Peyer's patch (tissue), 4 donors: ENCODE measurements around the gene CSK. TPM values are rescaled to one million over a fixed set of nuclear protein-coding genes. Genes with fewer than 3 reads are reported as not detected.

Experiments
- DNase-seq, 3 donors: peaks; one replicate each; pipeline ENCODE4 v3.0.0-alpha.2; 2017 to 2019
- H3K27ac ChIP-seq, 4 donors: fragments of 200-600 bp; sonication (generic); one replicate each; pipeline ENCODE4 v1.5.1; 2016 to 2019
- H3K27me3 ChIP-seq, 2 donors: fragments of 200-600 bp; sonication (generic); one replicate each; pipeline ENCODE4 v1.5.1; 2019
- H3K36me3 ChIP-seq, 3 donors: fragments of 200-600 bp; sonication (generic); one replicate each; pipeline ENCODE4 v1.5.1; 2016 to 2019
- H3K4me1 ChIP-seq, 4 donors: fragments of 200-600 bp; sonication (generic); one replicate each; pipeline ENCODE4 v1.5.1; 2016 to 2019
- H3K4me3 ChIP-seq, 4 donors: fragments of 200-600 bp; sonication (generic); 1 replicate in 3 of 4; 2 replicates in 1 of 4; pipeline ENCODE4 v1.5.1; 2016 to 2019; ENCODE audit warnings: mild to moderate bottlenecking in 1 of 4
- H3K9me3 ChIP-seq, 4 donors: fragments of 200-600 bp; sonication (generic); one replicate each; pipeline ENCODE4 v1.5.1; 2016 to 2019; ENCODE audit warnings: mild to moderate bottlenecking in 1 of 4
- POLR2A ChIP-seq, 2 donors: fragments of 450-650 bp; IDR thresholded peaks; one replicate each; pipeline ENCODE4 v1.5.1; 2017; ENCODE audit warnings: antibody characterized with exemption in 2 of 2, mild to moderate bottlenecking in 2 of 2, moderate library complexity in 2 of 2
- total RNA-seq, 4 donors: library from RNA; depleted of rRNA; stranded (reverse); fragments of >200 nt; gene quantifications; one replicate each; pipeline ENCODE4 v1.1.0, GENCODE V29; 2016
- TF ChIP-seq, protein P1 (sequence below), 6 experiments: fragments of 450-650 bp in 4 of 6; fragments of 200-600 bp in 2 of 6; sonication (generic) in 1 of 6; IDR thresholded peaks; one replicate each; pipeline ENCODE4 v1.5.1; 2017 to 2019; ENCODE audit warnings: antibody characterized with exemption in 6 of 6, mild to moderate bottlenecking in 3 of 6, moderate library complexity in 1 of 6

CSK gene
- total RNA-seq, 4 donors from 2014 or later: 53.8 to 122 (median 66.2) TPM

- DNase-seq: no peak
Observed at GRCh38 chr15:74752531-74752930, 29.3 kb upstream of the CSK start.

GRCh38 chr15:74754593-74755215, 27.2 kb upstream of the CSK start:
- Histone ChIP-seq H3K4me1 (no peaks in the 10 kb centered on the region), H3K4me3 (no peak overlapping the region), H3K36me3 (no peaks in the 10 kb centered on the region), H3K9me3 (no peaks in the 10 kb centered on the region), H3K27me3 (no peaks in the 10 kb centered on the region), H3K27ac (no peak overlapping the region)
- TF ChIP-seq, protein P1, sequence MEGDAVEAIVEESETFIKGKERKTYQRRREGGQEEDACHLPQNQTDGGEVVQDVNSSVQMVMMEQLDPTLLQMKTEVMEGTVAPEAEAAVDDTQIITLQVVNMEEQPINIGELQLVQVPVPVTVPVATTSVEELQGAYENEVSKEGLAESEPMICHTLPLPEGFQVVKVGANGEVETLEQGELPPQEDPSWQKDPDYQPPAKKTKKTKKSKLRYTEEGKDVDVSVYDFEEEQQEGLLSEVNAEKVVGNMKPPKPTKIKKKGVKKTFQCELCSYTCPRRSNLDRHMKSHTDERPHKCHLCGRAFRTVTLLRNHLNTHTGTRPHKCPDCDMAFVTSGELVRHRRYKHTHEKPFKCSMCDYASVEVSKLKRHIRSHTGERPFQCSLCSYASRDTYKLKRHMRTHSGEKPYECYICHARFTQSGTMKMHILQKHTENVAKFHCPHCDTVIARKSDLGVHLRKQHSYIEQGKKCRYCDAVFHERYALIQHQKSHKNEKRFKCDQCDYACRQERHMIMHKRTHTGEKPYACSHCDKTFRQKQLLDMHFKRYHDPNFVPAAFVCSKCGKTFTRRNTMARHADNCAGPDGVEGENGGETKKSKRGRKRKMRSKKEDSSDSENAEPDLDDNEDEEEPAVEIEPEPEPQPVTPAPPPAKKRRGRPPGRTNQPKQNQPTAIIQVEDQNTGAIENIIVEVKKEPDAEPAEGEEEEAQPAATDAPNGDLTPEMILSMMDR (IDR thresholded peaks at IDR 0.05): no peak
- no peak for TF ChIP-seq POLR2A (IDR thresholded peaks at IDR 0.05)
- no peak for DNase-seq

More at GRCh38 chr15:74752531-74752930, 29.3 kb upstream of the CSK start:
- no peak overlapping the region for H3K4me3 ChIP-seq
- H3K27ac ChIP-seq: no peak overlapping the region
- no peaks in the 10 kb centered on the region for H3K4me1 ChIP-seq
- no peaks in the 10 kb centered on the region for H3K27me3 ChIP-seq
- no peaks in the 10 kb centered on the region for H3K9me3 ChIP-seq
- no peaks in the 10 kb centered on the region for H3K36me3 ChIP-seq
- TF ChIP-seq, protein P1 (IDR thresholded peaks at IDR 0.05): no peak
- no peak for TF ChIP-seq POLR2A (IDR thresholded peaks at IDR 0.05)

GRCh38 chr15:74758736-74759135, 23.1 kb upstream of the CSK start:
- no peaks in the 10 kb centered on the region for H3K36me3 ChIP-seq
- no peaks in the 10 kb centered on the region for H3K4me1 ChIP-seq
- no peaks in the 10 kb centered on the region for H3K9me3 ChIP-seq
- TF ChIP-seq, protein P1 (IDR thresholded peaks at IDR 0.05): no peak
- no peak for TF ChIP-seq POLR2A (IDR thresholded peaks at IDR 0.05)
- H3K27ac ChIP-seq: no peak overlapping the region
- H3K27me3 ChIP-seq: no peaks in the 10 kb centered on the region
- H3K4me3 ChIP-seq: no peak overlapping the region
- DNase-seq: no peak

- H3K27me3 ChIP-seq: no peaks in the 10 kb centered on the region
- no peak for TF ChIP-seq POLR2A (IDR thresholded peaks at IDR 0.05)
- TF ChIP-seq, protein P1 (IDR thresholded peaks at IDR 0.05): no peak
- H3K4me3 ChIP-seq: no peak overlapping the region
- H3K27ac ChIP-seq: no peak overlapping the region
- no peak for DNase-seq
- no peaks in the 10 kb centered on the region for H3K9me3 ChIP-seq
- no peaks in the 10 kb centered on the region for H3K36me3 ChIP-seq
- no peaks in the 10 kb centered on the region for H3K4me1 ChIP-seq
Observed at GRCh38 chr15:74762791-74763150, 19.1 kb upstream of the CSK start.

DNA sequence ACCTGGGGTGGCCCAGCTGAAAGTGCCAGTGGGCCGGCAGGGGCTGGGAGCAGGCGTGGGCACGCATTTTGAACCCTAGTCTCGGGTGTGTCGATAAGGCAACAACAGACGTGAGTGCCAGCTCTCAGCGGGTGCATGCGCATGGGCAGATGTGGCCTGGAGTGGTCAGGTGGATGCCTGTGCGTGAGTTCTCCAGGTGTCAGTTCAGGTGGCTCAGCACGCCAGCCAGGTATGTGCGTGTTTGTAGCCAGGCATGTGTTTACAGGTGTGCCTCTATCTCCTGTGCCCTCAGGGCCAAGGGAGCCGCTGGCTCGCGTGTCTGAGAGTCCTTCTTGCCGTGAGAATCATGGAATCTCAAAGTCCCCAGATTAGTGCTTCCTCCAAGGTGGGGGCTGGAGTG, 18.5 kb upstream of the CSK start:
- Histone ChIP-seq H3K4me3 (no peak overlapping the region), H3K4me1 (no peaks in the 10 kb centered on the region), H3K27me3 (no peaks in the 10 kb centered on the region), H3K36me3 (no peaks in the 10 kb centered on the region), H3K27ac (no peak overlapping the region), H3K9me3 (no peaks in the 10 kb centered on the region)
- no peak for DNase-seq
- TF ChIP-seq, protein P1 (IDR thresholded peaks at IDR 0.05): no peak
- no peak for TF ChIP-seq POLR2A (IDR thresholded peaks at IDR 0.05)
